Effector memory CD8-positive, alpha-beta T cell (primary cell): Measurements from ENCODE around the gene INSIG2.

Experiments used
- ATAC-seq: fragments of 150-1000 bp; cut with Tn5 transposase; replicated peaks from 2 replicates; pipeline ENCODE4 v1.10.0; 2021; ENCODE audit warnings: mild to moderate bottlenecking, moderate library complexity
- DNase-seq, 3 experiments: peaks; one replicate each; pipeline ENCODE4 v3.0.0; 2021
- H3K27ac Mint-ChIP-seq, 2 donors: one replicate each; pipeline ENCODE4 v1.8.0; 2022; ENCODE audit warnings: mild to moderate bottlenecking in 2 of 2, mixed read lengths in 2 of 2, moderate library complexity in 2 of 2
- H3K27me3 Mint-ChIP-seq, 2 donors: one replicate each; pipeline ENCODE4 v1.8.0; 2022; ENCODE audit warnings: mixed read lengths in 2 of 2
- H3K36me3 Mint-ChIP-seq: one replicate; pipeline ENCODE4 v1.8.0; 2022; ENCODE audit warnings: mild to moderate bottlenecking, moderate library complexity, mixed read lengths; ENCODE audit not compliant: insufficient read depth
- H3K4me1 Mint-ChIP-seq, 2 donors: one replicate each; pipeline ENCODE4 v1.8.0; 2022; ENCODE audit warnings: low read depth in 2 of 2, mixed read lengths in 2 of 2
- H3K4me3 Mint-ChIP-seq, 2 donors: one replicate each; pipeline ENCODE4 v1.8.0; 2022; ENCODE audit warnings: mild to moderate bottlenecking in 2 of 2, mixed read lengths in 2 of 2, moderate library complexity in 2 of 2
- H3K9me3 Mint-ChIP-seq, 2 donors: one replicate each; pipeline ENCODE4 v1.8.0; 2022; ENCODE audit warnings: mixed read lengths in 2 of 2

INSIG2 gene

GRCh38 chr2:118119158-118119727 is 31.0 kb downstream of the INSIG2 start:
- DNase-seq: no peak
- no peak overlapping the region for H3K27ac Mint-ChIP-seq
- H3K36me3 Mint-ChIP-seq: no peaks in the 10 kb centered on the region
- H3K9me3 Mint-ChIP-seq: no peaks in the 10 kb centered on the region
- H3K4me1 Mint-ChIP-seq: no peaks in the 10 kb centered on the region
- no peaks in the 10 kb centered on the region for H3K27me3 Mint-ChIP-seq
- ATAC-seq: no peak
- no peak overlapping the region for H3K4me3 Mint-ChIP-seq

DNA sequence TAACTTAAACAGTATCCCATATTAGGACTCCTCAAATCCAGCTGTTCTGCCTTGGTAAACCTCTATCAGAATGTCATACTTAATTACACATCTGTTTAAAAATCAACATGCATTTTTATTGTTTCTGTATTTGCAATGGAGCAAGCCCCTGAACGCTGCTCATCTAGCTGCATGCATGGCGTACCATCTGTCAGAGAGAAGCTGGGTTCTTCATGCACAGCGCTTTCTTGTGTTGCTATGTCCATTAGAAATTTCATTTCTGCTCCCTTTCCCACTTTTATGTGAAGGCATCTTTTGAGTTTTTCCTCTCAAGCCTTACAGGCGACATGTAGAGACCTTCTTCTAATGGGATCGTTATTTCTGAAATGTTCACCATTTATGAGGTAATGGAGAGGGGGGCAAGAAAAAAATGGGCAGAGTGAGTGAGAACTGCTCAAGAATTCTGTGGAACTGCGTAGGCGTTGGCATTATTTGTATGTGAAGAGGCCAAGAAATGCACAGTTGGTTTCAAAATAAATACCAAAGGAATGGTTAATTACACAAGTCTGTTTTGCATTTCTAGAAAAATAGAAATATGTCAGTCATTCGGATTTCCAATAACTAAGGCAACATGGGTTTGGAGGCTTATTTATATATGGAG is 31.6 kb downstream of the INSIG2 start:
- Mint-ChIP-seq H3K9me3 (no peaks in the 10 kb centered on the region), H3K27ac (no peak overlapping the region), H3K36me3 (no peaks in the 10 kb centered on the region), H3K4me3 (no peak overlapping the region), H3K4me1 (no peaks in the 10 kb centered on the region), H3K27me3 (peaks cover 0 to 3% of the 10 kb centered on the region in 2 donors)
- ATAC-seq (no peak), DNase-seq (no peak)

DNA sequence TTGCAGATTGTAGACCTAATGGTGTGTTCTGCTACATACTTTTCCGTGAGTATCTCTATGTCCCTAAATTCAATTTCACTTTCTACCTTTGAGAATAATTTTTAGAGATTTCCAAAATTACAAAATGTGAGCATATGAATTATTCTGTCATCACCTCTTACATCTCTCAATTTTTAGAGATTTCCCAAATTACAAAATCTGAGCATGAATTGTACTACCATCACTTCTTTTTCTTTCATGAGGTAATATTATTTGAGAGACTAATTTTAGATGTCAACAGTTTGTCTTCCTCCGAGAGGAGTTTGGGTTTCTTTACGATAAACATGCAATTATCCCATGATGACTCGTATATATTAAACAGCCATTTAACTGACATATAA is 32.1 kb downstream of the INSIG2 start:
- Mint-ChIP-seq H3K4me1 (no peaks in the 10 kb centered on the region), H3K36me3 (no peaks in the 10 kb centered on the region), H3K4me3 (no peak overlapping the region), H3K27ac (no peak overlapping the region), H3K9me3 (no peaks in the 10 kb centered on the region), H3K27me3 (peaks cover 0 to 8% of the 10 kb centered on the region in 2 donors)
- DNase-seq (no peak), ATAC-seq (no peak)

GRCh38 chr2:118121101-118121500 is 32.8 kb downstream of the INSIG2 start:
- Mint-ChIP-seq H3K36me3 (no peaks in the 10 kb centered on the region), H3K27me3 (peaks cover 6 to 15% of the 10 kb centered on the region in 2 donors), H3K9me3 (no peaks in the 10 kb centered on the region), H3K27ac (no peak overlapping the region), H3K4me3 (no peak overlapping the region), H3K4me1 (no peaks in the 10 kb centered on the region)
- ATAC-seq: no peak
- DNase-seq: no peak

DNA sequence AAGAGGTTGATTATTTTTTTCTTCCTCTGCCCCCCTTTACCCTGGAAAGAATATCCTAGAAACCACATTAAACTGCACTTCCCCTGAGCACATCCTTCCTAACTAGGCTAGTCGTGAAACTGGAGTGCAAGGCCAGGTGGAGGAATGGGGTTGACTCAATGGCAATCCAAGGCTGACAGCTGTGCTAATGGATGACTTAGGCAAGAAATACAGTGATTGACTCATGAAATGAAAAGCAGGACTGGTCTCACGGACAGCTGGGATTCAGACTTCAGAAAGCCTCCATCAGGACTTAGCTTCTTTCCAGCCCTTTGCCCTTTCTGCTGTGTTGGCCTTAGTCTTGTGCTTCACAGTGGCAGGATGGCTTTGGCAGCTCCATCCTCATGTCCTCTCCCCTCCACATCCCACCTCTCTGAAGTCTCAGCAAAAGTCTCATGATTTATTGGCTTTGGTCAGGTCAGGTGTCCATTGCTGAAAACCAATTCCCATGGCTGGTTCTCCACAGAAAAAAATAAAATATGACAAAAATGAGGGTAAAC is 33.8 kb downstream of the INSIG2 start:
- Mint-ChIP-seq H3K27me3 (peaks cover 16 to 24% of the 10 kb centered on the region in 2 donors), H3K9me3 (no peaks in the 10 kb centered on the region), H3K36me3 (no peaks in the 10 kb centered on the region), H3K4me3 (no peak overlapping the region), H3K27ac (no peak overlapping the region), H3K4me1 (no peaks in the 10 kb centered on the region)
- DNase-seq: no peak
- no peak for ATAC-seq

DNA sequence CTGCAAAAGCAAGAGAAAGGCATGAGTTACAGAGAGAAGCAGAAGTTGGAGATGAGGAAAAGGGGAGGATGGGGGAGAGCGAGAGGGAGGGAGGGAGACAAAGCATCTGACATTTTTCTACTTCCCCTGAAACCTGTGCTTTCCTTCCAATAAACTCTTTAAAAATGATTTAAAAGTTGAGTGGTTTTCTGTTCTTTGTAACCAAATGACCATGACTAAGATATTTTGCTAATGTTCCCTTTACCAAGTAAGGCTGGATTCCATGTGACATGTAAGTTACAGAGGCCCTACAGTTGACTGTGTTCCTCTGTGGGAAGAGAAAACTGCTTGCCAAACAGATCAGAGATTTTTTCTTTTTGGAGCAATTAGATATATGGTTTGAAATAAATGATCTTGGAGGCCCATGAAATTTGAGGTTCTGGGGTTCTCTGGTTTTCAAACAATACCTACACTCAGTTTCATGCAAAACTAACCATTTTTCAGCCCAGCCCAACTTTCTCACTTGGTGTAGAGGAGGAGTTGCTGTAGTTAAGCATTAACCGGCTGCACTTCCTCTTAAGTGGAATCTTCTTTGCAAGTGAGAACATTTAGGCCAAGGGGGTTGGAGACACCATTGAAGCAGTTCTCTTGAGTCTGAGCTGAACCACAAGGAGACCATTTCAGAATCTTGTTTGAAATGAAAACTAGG is 34.5 kb downstream of the INSIG2 start:
- no peak for DNase-seq
- H3K27ac Mint-ChIP-seq: no peak overlapping the region
- H3K36me3 Mint-ChIP-seq: no peaks in the 10 kb centered on the region
- no peaks in the 10 kb centered on the region for H3K9me3 Mint-ChIP-seq
- no peak for ATAC-seq
- no peaks in the 10 kb centered on the region for H3K4me1 Mint-ChIP-seq
- H3K4me3 Mint-ChIP-seq: no peak overlapping the region
- H3K27me3 Mint-ChIP-seq: peaks cover 23 to 31% of the 10 kb centered on the region in 2 donors

DNA sequence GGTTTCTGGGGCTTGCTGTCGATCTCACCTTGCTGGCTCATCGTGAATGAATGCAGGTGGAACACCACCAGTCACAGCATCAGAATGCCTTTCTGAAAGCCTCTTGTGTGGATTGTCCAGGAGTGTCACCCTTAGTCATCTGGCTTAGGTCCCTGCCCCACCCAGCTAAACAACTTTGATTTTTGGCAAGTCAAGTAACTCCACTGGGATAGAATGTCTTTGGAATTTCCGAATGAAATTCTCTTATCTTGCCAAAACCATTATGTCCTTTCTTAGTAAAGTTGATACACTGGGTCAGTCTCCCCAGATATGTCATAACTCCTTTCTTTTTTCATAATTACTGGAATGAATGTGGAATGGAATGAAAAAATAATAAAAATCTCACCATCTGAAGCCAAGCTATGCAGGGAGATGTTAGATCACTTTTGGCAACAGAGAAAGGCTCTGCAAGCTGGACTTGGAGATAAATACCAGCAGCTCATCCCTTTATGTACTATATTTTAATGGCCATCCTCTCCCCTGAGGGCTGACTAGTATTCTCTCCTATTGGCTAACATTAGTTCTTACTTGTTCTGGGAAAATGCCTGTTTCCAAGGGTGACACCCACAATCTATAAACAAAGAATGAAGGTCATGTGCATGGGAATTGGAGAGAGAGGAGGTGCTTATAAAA is 35.4 kb downstream of the INSIG2 start:
- Mint-ChIP-seq H3K27ac (no peak overlapping the region), H3K36me3 (no peaks in the 10 kb centered on the region), H3K4me3 (no peak overlapping the region), H3K4me1 (no peaks in the 10 kb centered on the region), H3K9me3 (no peaks in the 10 kb centered on the region), H3K27me3 (peaks cover 30 to 40% of the 10 kb centered on the region in 2 donors)
- DNase-seq: no peak
- ATAC-seq: no peak

GRCh38 chr2:118124288-118124891 is 36.1 kb downstream of the INSIG2 start:
- no peaks in the 10 kb centered on the region for H3K36me3 Mint-ChIP-seq
- H3K27ac Mint-ChIP-seq: no peak overlapping the region
- ATAC-seq (no peak), DNase-seq (no peak)
- H3K4me1 Mint-ChIP-seq: no peaks in the 10 kb centered on the region
- peaks cover 37 to 45% of the 10 kb centered on the region in 2 donors for H3K27me3 Mint-ChIP-seq
- no peaks in the 10 kb centered on the region for H3K9me3 Mint-ChIP-seq
- no peak overlapping the region for H3K4me3 Mint-ChIP-seq

DNA sequence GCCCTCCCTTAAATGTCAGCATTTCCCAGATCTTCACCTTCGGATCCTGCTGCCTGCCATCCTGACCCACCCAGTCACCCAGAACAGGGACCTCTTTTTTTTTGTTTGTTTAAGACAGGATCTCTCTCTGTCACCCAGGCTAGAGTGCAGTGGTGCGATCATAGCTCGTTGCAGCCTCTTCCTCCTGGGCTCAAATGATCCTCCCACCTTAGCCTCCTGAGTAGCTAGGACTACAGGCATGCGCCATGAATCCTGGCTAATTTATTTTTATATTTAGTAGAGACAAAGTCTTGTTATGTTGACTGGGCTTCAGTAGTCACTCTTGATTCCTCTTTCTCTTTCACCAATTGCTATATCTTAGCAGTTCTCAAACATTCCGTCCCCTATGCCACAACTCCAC is 39.0 kb downstream of the INSIG2 start:
- Mint-ChIP-seq H3K36me3 (no peaks in the 10 kb centered on the region), H3K27ac (no peak overlapping the region), H3K4me1 (no peaks in the 10 kb centered on the region), H3K4me3 (no peak overlapping the region), H3K9me3 (no peaks in the 10 kb centered on the region), H3K27me3 (peaks cover 43 to 47% of the 10 kb centered on the region in 2 donors)
- DNase-seq (no peak), ATAC-seq (no peak)

DNA sequence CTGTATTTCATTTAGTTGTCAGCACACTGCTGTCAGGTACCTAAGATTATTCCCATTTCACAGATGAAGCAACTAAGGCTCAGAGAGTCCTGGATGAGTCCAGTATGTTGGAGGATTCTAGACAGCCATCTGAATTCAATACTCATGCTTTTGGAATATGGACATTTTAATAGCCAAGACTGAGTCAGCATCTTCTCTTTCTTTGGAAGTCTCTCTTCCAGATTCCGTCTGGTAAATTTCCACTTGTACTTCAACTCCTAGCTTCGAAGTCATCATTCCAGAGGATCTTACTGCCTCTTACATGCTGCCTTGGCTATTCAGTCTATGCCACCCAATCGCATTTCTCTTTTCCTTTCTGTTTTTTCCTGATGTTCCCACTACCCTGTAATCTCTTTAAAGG is 40.6 kb downstream of the INSIG2 start:
- Mint-ChIP-seq H3K9me3 (no peaks in the 10 kb centered on the region), H3K27ac (no peak overlapping the region), H3K4me3 (no peak overlapping the region), H3K27me3 (peaks cover 43 to 47% of the 10 kb centered on the region in 2 donors), H3K4me1 (no peaks in the 10 kb centered on the region), H3K36me3 (no peaks in the 10 kb centered on the region)
- DNase-seq (no peak), ATAC-seq (no peak)

- Mint-ChIP-seq H3K9me3 (no peaks in the 10 kb centered on the region), H3K27me3 (peaks cover 43 to 49% of the 10 kb centered on the region in 2 donors), H3K27ac (no peak overlapping the region), H3K4me3 (no peak overlapping the region), H3K36me3 (no peaks in the 10 kb centered on the region), H3K4me1 (no peaks in the 10 kb centered on the region)
- ATAC-seq: no peak
- DNase-seq: no peak
These were observed 42.1 kb downstream of the INSIG2 start for GRCh38 chr2:118130385-118130784.

GRCh38 chr2:118131771-118132170 is 43.5 kb downstream of the INSIG2 start:
- no peak overlapping the region for H3K27ac Mint-ChIP-seq
- H3K4me1 Mint-ChIP-seq: no peaks in the 10 kb centered on the region
- ATAC-seq: no peak
- H3K27me3 Mint-ChIP-seq: peaks cover 35 to 39% of the 10 kb centered on the region in 2 donors
- no peak overlapping the region for H3K4me3 Mint-ChIP-seq
- DNase-seq: no peak
- no peaks in the 10 kb centered on the region for H3K9me3 Mint-ChIP-seq
- H3K36me3 Mint-ChIP-seq: no peaks in the 10 kb centered on the region

DNA sequence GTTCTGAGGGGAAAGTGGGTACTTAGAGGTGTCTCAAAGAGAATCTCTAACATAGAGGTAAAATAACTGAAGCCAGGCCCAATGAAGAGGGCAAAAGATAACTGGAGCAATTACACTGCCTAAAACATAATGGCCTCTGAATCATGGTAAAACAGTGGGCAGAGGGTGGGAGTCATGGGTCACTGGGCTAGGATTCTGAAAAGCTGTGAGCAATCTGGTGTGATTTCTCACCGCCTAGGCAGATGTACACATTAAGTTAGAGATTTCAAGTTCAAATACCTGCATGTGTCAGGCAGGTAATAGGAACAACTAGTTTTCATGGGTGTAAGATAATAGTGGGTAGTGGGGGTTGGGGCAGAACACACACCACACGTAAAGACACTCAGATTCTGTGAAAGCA is 45.6 kb downstream of the INSIG2 start:
- Mint-ChIP-seq H3K9me3 (no peaks in the 10 kb centered on the region), H3K27ac (no peak overlapping the region), H3K27me3 (peaks cover 17 to 19% of the 10 kb centered on the region in 2 donors), H3K36me3 (no peaks in the 10 kb centered on the region), H3K4me1 (no peaks in the 10 kb centered on the region), H3K4me3 (no peak overlapping the region)
- DNase-seq (no peak), ATAC-seq (no peak)
